LHCN-M2 (cell line): Measurements from ENCODE around the gene SH3PXD2A. TPM values are rescaled to one million over a fixed set of nuclear protein-coding genes. Genes with fewer than 3 reads are reported as not detected.
A peak's percentile ranks its signal among the peaks of the same experiment; 100 is the strongest.

Source experiments
- DNase-seq: peaks from one replicate; pipeline ENCODE4 v3.0.0-alpha.2; 2012; ENCODE audit warnings: low read depth
- total RNA-seq: library from RNA; depleted of rRNA; stranded (reverse); fragments of >200 nt; gene quantifications from 2 replicates; pipeline ENCODE4 v1.2.3, GENCODE V29; 2014

The SH3PXD2A gene
- total RNA-seq, 1 experiment from 2014 or later, result 18.4 TPM

DNA sequence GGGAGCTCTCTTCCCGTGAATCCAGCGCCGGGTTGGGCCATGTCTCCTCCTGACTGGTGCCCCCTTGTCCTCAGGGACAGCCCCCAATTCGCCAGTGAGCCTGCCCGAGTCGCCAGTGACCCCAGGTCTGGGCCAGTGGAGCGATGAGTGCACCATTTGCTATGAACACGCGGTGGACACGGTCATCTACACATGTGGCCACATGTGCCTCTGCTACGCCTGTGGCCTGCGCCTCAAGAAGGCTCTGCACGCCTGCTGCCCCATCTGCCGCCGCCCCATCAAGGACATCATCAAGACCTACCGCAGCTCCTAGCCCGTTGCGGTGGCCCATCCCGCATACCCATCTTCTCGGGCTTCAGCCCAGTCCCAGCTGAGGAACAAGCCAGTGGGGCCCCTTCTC is 265.3 kb downstream of the SH3PXD2A start:
- DNase-seq, result no peak

DNA sequence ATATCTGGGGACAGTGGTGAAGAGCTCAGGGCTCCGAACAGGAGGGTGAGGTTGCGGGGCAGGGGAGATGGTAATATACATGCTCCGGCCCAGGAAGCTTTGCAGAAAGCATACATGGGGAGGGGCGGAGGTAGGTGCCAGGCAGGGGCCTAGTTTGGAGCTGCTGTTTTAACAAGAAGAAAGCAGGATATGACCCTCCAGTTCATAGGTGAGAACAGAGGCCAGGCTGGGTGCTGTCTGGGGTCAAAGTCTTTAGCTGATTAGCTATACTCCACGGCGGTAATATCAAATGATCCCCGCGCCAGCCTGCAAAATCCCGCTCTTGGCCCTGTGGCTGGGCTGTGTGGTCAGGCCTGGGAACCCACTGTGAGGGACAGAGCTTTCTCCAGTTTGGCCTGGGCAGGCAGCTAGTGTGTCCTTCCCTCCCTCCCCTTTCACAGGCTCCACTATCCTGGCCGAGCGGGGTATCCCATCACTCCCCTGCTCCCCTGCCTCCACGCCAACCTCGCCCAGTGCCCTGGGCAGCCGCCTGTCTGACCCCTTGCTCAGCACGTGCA is 266.2 kb downstream of the SH3PXD2A start:
- no peak for DNase-seq

DNA sequence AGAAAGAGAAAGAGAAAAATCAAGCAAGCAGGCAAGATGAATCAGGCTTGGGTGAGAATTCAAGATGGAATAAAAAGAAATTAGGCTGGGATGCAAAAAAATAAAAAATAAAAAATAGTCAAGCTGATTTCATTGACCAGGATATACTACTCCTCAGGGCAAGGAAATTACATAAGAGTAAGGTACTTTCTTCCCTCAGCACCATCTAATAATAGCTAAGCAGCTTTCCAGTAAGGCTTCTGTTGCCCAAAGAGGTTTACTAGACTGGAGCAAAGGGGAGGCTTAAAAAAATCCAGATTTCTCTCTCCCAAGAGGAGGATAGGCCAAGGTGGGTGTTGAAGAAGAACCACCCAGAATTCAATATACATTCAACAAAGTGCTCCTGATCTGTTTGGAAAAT is 268.3 kb downstream of the SH3PXD2A start:
- no peak for DNase-seq

DNA sequence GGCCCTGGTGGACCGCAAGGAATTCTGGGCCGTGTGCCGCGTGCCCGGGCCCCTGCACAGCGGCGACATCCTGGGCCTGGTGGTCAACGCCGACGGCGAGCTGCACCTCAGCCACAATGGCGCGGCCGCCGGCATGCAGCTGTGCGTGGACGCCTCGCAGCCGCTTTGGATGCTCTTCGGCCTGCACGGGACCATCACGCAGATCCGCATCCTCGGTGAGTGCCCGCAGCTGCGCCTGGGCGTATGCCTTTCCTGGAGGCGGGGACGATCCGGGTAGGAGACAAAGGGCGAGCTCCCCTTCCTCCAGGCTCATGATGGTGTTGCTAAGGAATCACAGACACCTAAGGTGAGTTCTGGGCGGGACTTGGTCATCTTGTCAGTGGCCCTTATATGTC is 270.4 kb downstream of the SH3PXD2A start:
- no peak for DNase-seq

DNA sequence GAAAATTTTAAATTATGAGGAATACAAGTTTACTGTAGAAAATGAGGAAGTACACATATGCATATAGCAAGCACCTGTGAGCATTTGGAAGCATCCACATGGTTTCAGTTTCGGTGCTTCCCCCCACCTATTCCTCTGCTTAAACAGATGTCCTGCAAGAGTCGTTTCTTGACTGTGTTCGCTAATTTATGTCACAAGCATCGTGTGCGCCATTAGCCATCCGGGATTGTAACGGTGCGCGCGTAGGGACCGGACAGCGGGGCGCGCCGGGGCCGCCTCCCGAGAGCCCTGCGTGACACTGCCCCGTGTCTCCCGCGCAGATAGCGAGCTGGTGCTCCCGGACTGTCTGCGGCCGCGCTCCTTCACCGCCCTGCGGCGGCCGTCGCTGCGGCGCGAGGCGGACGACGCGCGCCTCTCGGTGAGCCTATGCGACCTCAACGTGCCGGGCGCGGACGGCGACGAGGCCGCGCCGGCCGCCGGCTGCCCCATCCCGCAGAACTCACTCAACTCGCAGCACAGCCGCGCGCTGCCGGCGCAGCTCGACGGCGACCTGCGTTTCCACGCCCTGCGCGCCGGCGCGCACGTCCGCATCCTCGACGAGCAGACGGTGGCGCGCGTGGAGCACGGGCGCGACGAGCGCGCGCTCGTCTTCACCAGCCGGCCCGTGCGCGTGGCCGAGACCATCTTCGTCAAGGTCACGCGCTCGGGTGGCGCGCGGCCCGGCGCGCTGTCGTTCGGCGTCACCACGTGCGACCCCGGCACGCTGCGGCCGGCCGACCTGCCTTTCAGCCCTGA is 271.0 kb downstream of the SH3PXD2A start:
- DNase-seq, result no peak

DNA sequence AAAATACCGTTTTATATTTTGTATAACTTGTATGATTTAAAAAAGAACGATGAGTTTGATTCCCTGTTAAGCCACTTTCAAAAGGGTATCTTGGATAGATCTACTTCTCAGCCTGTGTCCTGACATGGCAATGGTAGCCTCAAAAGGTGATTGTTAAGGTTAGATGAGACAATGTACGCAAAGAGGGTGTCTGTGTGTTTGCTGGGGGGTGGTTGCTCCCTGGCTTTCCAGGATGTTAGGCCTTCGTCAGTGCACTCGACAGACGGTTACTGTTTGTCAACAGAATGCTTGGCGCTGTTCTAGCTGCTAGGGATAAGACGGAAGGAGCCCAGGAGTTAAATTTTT is 271.5 kb downstream of the SH3PXD2A start:
- DNase-seq, result no peak

DNA sequence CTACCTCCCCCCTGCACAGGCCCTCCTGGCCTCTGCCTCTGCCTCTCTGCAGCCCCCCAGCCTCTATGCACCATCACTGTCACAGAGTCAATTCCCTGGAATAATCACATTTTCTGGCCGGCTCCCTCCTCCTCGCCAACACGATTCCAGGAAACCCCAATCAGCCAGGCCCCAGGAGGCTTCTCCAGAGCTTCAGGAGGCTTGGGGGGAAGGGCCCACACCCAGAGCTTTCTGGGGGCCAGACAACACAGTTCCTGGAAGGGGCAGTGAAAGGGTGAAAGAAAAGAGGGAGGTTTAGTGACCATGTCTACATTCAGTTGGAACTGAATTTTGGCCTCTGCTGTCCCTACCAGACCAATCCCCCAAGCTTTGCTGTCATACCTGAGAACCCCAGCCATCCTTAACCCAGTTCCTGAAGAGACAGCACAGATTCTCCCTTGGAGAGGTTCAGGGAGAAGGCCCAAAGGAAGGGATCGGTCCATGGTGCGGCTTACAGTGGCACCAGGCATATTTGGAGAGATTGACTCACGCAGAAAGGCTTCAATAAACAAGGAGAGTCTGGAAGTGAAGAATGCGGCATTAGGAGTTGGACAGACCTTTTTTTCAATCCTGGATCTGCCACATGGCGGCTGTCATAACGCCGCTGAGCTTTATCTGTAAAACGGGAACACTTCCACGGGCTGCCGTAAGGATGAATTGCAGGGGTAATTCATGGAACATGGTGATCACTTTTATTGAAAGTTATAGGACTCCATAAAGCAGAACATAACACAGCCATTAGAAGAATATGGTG is 272.8 kb downstream of the SH3PXD2A start:
- DNase-seq, result no peak

DNA sequence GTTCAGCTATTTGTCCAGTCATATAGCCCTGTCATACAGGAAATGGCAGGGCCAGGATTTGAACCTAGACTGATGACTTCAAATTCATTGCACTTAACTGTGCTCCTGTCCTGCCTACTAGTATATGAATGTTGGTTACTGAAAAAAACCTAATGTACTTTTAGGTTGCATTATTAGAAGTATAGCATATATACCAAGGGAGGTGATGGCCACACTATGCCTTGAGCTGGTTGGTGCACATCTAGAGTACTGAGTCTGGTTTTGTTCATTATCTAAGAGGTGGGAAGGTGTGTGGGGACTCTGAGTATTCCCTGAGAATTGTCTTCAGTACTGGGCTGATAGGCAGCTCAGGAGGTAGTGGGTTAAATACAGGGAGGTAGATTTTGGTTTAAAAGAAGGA is 273.9 kb downstream of the SH3PXD2A start:
- no peak for DNase-seq

DNA sequence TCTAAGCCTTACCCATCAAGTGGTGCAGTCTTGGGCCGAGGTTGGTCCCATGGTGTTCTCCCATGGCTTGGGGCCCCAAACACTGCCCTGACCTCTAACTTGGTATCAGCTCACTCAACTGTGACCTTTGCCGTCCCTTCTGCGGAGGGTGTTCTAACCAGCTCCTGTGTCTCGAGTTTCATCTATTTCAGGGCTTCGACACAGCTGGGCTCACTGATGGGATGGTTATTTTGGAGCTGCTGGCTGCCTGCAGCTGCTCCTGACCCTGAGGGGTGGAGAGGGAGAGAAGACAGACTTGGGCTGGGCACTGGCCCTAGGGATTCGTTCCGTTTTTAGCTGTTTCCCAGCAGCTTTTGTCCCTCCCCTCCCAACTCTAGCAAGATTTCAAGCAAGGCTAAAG is 274.9 kb downstream of the SH3PXD2A start:
- DNase-seq, result peak; percentile 67

DNA sequence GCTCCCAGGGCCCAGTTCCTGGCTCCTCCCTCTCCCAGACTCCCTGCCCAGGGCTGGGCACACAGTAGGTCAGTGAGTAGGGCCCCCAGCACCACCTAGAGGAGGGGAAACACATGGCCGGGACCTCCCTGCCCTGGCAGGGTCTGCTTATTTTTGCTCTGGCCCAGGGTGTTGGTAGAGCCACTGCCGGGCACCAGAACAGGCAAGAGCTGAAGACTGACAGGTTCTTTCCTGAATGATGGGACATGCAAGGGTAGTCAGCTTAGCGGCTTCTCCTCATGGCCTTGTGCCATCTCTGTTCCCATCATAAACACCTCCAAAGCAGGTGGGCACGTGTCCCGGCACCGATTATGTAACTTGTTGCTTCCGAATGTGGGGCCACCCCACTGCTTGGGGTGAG is 275.4 kb downstream of the SH3PXD2A start:
- DNase-seq, result no peak

DNA sequence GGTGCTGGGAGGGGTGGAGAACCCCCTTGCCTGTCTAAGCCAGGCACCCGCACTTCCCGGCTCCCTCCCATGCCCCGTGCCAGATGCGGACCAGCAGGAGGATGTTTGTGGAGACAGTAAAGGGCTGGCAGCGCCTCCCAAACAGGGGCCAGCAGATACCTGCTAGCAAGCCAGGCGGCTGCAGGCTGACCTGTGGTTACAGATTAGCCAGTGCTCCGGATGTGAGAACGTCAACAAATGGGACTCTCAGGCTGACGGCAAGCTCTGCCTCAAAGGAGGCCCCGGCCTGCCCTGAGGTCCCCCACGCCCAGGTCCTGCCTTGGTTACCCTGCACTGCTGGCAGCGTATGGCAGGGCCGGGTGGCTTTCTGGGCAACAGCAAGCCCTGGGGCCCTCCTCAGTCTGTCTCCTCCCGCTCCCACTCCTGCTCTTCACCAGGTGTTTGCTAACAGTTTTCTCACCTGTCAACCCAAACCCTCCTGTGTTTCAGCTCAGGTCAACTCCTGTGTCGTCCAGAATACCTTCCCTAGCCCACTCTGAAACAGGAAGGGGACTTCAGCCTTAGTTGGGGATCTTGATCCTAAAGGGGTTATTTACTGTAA is 276.5 kb downstream of the SH3PXD2A start:
- no peak for DNase-seq

DNA sequence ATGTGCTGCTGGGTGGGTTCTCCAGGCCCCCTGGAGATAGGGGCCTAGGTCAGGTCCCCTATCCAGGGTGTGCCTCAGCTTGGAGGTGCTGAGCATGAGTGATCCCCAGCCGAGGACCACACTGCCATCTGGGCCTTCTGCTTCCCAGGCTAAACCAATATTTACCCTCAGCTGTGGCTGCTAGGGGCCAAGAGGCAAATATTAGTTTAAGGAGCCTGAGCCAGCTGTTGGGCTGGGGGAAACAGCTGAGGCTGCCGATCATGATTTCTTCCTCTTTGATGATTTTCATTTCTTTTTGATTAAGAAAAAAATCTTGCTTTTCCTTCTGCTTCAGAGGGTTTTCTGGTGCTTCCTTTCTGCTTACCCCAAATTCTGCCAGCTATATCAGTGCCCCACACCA is 278.5 kb downstream of the SH3PXD2A start:
- peak; percentile 79 for DNase-seq

DNA sequence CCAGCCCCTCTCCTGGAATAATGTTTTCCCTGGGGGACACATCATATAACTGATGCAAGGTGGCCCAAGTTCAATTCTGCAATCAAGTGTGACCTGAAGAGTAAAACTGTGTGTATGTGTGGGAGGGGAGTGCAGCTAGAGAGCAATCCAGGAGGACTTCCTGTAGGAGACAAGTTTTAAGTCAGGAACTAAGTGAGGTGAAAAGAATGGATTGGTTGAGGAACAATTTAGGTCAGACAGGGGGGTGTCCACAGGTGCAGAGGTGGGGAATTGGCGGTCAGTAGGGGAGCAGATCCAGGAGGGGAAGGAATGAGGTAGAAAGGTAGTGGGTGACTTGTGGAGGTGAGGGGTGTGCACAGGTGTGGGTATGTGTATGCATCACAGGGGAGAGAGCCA is 279.3 kb downstream of the SH3PXD2A start:
- no peak for DNase-seq

DNA sequence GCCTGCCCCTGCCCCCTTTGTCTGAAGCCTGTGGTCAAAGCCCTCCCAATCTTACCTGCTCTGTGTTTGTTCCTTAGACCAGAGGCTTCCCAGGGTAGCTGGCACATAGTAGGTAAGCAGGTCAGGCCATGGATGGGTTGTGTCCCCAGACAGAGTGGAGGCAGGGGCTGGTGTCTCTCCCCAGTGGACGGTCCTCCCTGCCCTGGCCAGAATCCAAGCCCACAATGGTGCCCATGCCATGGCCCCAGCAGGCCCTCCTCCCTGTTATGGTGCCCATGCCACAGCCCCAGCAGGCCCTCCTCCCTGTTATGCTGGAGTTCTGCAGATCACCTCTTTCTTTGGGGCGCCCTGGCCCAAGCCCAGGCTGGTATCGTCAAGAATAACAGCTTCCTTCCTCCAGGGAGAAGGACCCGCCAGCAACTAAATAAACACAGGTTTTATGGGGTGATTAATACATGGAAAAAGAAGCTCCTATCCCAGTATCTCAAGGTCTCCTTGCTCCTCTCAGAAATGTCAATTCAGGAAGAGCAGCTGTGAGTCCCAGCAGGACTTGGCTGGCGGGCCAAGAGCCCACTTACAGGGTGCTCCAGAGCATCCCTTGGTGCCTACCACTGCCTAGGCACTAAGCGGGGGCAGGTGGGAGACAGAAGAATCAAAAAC is 279.8 kb downstream of the SH3PXD2A start:
- DNase-seq, result no peak

DNA sequence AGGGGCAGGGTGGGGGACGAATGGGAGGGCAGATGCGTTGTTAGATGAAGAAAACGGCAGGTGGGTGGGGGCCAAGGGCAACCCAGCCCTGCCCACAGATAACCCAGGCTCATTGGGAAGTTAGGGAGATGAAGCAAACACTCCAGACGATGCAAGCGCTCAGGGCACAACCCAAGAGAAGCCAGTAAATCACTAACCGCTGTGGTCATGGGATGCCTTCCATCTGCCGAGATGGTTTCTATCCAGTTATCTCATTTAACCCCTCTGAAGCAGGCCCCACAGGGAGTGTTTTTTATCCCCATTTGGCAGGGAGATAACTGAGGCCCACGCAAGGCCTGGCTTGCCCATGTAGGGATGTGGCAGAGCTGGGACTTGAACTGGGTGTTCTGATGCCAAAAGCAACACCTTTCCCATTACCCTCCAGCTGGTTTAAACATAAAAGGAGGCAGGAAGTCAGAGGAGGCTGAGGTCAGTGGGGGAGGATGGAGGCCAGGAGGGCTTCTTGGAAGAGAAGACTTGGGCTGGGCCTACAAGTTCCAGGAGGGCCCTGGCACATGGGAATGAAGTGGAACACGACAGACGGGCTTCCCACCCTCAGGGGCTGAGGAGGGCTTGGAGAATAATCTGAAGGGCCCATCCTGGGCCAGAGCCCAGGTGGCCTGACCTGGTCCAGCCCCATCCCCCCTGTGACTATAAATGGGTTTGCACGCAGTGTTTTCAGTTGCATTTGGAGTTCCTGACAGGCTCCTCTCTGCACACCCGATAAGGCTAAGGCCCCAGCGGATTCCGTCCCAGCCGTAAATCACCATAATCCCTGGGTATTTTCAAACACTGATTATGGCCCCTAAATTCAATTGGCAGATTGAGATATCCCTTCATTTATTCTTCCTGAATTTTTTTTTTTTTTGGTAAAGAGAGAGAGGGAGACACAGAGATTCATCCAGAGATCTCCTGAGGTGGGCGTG is 281.0 kb downstream of the SH3PXD2A start:
- DNase-seq, result no peak

DNA sequence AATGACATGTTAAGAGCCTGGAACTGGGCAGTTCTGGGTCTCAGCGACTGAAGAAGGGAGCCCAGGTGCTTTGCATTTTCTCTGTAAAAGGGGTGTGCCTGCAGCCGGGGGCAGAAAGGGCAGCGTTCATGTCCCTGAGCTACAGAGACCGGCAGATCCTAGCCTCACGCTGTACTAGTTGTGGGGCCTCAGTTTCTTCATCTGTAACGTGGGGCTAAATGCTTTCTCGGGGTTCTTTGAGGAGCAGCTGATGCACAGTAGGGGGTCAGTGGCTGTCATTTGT is 282.2 kb downstream of the SH3PXD2A start:
- DNase-seq, result no peak

DNA sequence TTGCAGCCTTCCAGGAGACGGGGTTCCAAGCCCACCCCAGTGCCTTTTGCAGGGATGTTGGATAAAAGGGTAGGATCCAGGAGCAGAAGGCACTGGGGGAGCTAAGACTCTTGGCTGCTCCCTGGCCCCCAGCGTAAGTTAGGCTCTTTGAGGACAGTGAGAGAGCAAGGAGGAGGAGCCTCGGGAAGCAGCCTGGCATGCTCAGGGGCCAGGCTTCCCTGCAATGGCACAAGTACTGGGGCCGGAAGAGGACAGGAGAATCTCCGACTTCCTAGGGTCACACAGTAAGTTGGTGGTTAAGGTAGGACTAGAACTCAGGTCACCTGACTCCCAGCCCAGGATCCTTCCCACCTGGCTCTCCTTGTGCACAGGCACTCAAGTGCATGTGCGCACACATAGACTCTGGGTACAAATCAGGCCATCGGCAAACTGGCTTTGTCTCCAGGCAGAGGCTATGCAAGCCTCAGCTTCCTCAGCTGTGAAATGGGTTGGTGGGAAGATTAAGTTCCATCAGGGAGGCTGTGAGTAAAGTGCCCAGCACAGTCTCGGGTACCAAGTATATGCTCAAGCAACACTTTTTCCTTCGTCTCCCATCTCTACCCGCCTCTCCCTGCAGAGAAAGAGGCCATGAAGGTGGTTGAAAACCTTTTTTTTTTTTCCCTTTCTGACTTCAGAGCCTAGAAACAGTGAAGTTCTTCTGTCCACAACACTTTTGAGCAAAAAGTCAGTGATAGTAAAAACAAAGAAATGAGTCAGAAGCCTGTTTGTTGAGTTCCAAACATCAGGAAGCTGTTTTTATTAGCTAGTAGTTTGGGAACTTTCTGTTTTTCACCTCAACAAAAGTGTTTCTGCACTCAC is 282.8 kb downstream of the SH3PXD2A start:
- no peak for DNase-seq

DNA sequence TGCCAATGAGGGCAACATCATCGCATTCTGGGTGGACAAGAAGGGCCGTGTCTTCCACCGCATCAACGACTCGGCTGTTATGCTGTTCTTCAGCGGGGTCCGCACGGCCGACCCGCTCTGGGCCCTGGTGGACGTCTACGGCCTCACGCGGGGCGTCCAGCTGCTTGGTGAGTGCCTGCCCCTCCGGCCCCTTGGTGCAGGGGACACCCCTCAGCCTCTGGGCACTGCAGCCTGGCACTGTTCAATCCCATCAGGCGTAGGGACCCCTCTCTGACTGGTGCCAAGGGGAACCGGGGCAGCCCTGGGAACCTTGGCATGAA is 283.8 kb downstream of the SH3PXD2A start:
- DNase-seq, result no peak

DNA sequence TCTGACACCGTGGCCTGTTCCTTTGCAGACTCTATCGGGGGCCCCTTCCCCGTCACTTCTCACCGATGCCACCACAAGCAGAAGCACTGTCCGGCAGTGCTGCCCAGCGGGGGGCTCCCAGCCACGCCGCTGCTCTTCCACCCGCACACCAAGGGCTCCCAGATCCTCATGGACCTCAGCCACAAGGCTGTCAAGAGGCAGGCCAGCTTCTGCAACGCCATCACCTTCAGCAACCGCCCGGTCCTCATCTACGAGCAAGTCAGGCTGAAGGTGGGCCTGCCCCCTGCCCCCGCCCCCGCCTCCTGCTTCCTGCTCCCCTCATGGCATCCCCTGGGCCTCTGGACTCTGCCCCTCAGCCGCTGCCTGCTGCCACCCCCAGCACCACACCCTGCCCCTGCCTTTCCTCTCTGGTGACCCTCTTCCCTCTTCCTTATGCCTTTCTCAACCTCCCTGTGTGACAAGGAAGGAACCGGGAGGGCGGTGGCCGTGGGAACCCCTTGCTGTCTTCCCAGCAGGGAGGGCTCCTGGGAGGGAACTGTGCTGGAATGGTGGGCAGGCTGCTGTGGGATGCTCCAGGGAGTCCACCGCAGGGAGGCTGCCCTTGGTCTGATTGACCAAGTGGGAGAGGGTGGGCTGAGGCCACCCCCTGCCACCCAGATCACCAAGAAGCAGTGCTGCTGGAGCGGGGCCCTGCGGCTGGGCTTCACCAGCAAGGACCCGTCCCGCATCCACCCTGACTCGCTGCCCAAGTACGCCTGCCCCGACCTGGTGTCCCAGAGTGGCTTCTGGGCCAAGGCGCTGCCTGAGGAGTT is 284.3 kb downstream of the SH3PXD2A start:
- DNase-seq, result no peak
